ENCODE data around the gene SDS. TPM values are rescaled to one million over a fixed set of nuclear protein-coding genes. Genes with fewer than 3 reads are reported as not detected.

The SDS gene
- total and polyA plus RNA-seq, 2 of the 13 experiments (the other 11 are each of a cell fraction or from before 2014, with no cell fraction given) = not detected

DNA sequence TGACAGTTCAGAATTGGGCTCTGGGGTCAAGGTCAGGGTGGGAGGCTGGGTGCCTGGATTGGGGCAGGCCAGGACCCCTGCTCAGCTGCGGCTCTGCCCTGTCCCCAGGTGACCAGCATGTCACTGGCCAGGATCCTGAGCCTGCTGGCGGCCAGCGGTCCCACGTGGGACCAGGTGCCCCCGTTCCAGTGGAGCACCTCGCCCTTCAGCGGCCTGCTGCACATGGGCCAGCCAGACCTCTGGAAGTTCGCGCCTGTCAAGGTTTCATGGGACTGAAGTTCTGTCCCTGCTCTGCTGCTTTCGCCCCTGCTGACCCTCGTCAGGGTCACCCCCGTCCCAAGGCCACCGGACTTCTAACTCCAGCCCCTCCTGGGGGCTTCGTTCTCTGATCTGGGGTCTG lies 15.3 kb downstream of the SDS start:
- H3K4me2 ChIP-seq (ENCODE audit: low read depth, low read length) = no peak overlapping the region
- no peak overlapping the region for H3K9ac ChIP-seq (ENCODE audit: insufficient read depth, low read depth, low read length)
- no peaks in the 10 kb centered on the region for H3K9me3 ChIP-seq (ENCODE audit: low read length)
- FAIRE-seq (no peak), DNase-seq (ENCODE audit: low spot score) (no peak), ATAC-seq (no peak)
- TF ChIP-seq ZBTB7B (CRISPR knock-in tag; IDR thresholded peaks at IDR 0.05) (no peak), HNF4A (CRISPR knock-in tag; IDR thresholded peaks at IDR 0.05) (no peak), DMAP1 (CRISPR knock-in tag; IDR thresholded peaks at IDR 0.05) (no peak), ZFY (CRISPR knock-in tag; IDR thresholded peaks at IDR 0.05) (no peak), ZNF670 (CRISPR knock-in tag; IDR thresholded peaks at IDR 0.05; ENCODE audit: borderline replicate concordance) (no peak), TMF1 (CRISPR knock-in tag; IDR thresholded peaks at IDR 0.05; ENCODE audit: low read depth) (no peak), TP53 (CRISPR knock-in tag; conservative IDR thresholded peaks at IDR 0.05) (no peak), PCBP2 (optimal IDR thresholded peaks at IDR 0.05; ENCODE audit: low read depth, low read length, poor library complexity, severe bottlenecking) (no peak), NFIB (CRISPR knock-in tag; IDR thresholded peaks at IDR 0.05; ENCODE audit: borderline replicate concordance) (no peak), HDAC2 (CRISPR knock-in tag; IDR thresholded peaks at IDR 0.05) (no peak)
- TF ChIP-seq, protein P1, sequence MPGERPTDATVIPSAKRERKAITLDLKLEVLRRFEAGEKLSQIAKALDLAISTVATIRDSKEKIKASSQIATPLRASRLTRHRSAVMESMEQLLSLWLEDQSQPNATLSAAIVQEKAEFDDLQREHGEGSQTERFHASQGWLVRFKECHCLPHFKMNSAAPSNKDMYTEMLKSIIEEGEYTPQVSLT (CRISPR knock-in tag; IDR thresholded peaks at IDR 0.05; ENCODE audit: borderline replicate concordance, low read depth) = no peak
- TF ChIP-seq, protein P2, sequence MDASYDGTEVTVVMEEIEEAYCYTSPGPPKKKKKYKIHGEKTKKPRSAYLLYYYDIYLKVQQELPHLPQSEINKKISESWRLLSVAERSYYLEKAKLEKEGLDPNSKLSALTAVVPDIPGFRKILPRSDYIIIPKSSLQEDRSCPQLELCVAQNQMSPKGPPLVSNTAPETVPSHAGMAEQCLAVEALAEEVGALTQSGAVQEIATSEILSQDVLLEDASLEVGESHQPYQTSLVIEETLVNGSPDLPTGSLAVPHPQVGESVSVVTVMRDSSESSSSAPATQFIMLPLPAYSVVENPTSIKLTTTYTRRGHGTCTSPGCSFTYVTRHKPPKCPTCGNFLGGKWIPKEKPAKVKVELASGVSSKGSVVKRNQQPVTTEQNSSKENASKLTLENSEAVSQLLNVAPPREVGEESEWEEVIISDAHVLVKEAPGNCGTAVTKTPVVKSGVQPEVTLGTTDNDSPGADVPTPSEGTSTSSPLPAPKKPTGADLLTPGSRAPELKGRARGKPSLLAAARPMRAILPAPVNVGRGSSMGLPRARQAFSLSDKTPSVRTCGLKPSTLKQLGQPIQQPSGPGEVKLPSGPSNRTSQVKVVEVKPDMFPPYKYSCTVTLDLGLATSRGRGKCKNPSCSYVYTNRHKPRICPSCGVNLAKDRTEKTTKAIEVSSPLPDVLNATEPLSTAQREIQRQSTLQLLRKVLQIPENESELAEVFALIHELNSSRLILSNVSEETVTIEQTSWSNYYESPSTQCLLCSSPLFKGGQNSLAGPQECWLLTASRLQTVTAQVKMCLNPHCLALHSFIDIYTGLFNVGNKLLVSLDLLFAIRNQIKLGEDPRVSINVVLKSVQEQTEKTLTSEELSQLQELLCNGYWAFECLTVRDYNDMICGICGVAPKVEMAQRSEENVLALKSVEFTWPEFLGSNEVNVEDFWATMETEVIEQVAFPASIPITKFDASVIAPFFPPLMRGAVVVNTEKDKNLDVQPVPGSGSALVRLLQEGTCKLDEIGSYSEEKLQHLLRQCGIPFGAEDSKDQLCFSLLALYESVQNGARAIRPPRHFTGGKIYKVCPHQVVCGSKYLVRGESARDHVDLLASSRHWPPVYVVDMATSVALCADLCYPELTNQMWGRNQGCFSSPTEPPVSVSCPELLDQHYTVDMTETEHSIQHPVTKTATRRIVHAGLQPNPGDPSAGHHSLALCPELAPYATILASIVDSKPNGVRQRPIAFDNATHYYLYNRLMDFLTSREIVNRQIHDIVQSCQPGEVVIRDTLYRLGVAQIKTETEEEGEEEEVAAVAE (CRISPR knock-in tag; IDR thresholded peaks at IDR 0.05; ENCODE audit: borderline replicate concordance) = no peak
- H3K4me3 ChIP-seq (replicated peaks in 1 of 3; ENCODE audit: insufficient read depth in 1 of 3, low read depth in 2 of 3, low read length in 3 of 3) = no peak overlapping the region
- H3K79me2 ChIP-seq (ENCODE audit: insufficient read depth, low read length) = no peaks in the 10 kb centered on the region
- intact Hi-C loops (cut with micrococcal nuclease; ENCODE audit: unreplicated experiment) (no loop called here), in situ Hi-C loops (cut with HindIII; ENCODE audit: extremely low pct_ligation_motif_present, low pct_unique_long_range_greater_than_20kb) (no loop called here)
- CTCF ChIA-PET (ENCODE audit: low intra/inter-chr PET ratio, low total read pairs) = no interaction called here
- H3K27me3 ChIP-seq (ENCODE audit: control insufficient read depth in 1 of 2, insufficient read depth in 2 of 2, low read length in 2 of 2) = no peaks in the 10 kb centered on the region
- 98% methylated on average over 8 of the region's 14 CpGs for WGBS (ENCODE audit: low lambda C conversion rate)
- POLR2A ChIA-PET = no interaction called here
- no TSS peak for BruUV-seq (replicated peaks)
- H3K4me1 ChIP-seq (ENCODE audit: insufficient read depth, low read length) = 0 out of 2 replicates have a peak, but pooled peaks cover 9% of the 10 kb centered on the region
- peaks cover 4 to 13% of the 10 kb centered on the region in 2 experiments; a peak in 2 of 5 replicates for H3K36me3 ChIP-seq (replicated peaks in 1 of 2; ENCODE audit: control insufficient read depth in 1 of 2, insufficient read depth in 2 of 2, low read length in 2 of 2)
- no peaks in the 10 kb centered on the region; the same call in 1 of the 2 replicates for H4K20me1 ChIP-seq (ENCODE audit: insufficient read depth, low read length)
- H3K27ac ChIP-seq (ENCODE audit: extremely low read length, insufficient read depth, low read length) = no peak overlapping the region
- no peak overlapping the region for H2AFZ ChIP-seq (ENCODE audit: low read length)
